Pancreas (tissue), 10 donors: ENCODE data around the gene GBX2. TPM values are rescaled to one million over a fixed set of nuclear protein-coding genes. Genes with fewer than 3 reads are reported as not detected.
"Not testable (repeated sequence)": the region's sequence is repeated elsewhere in the genome, so short reads cannot be mapped to it uniquely, and the experiment has no call there.

Experiments used
- ATAC-seq, 4 donors: fragments of 200-7000 bp; cut with Tn5 transposase; one replicate each; pipeline versions ENCODE4 v1.8.0 to v1.9.1; 2020; ENCODE audit warnings: mild to moderate bottlenecking in 4 of 4, moderate library complexity in 4 of 4
- DNase-seq, 6 donors: peaks; one replicate each; pipeline ENCODE4 v3.0.0-alpha.2; 2020
- FAIRE-seq: peaks from 2 replicates; lab custom pipeline; 2012; peaks lifted over from hg19 to GRCh38; lab: Jason Lieb, UNC
- H3K27ac ChIP-seq, 4 donors: fragments of 200-600 bp; sonication (generic); 1 replicate in 3 of 4; 2 replicates in 1 of 4; pipeline versions ENCODE4 v1.5.0 to v1.8.0; 2020
- H3K27me3 ChIP-seq, 4 donors: fragments of 200-600 bp; one replicate each; pipeline ENCODE4 v1.8.0; 2021
- H3K36me3 ChIP-seq, 3 donors: fragments of 200-600 bp; sonication (generic) in 1 of 3; one replicate each; pipeline versions ENCODE4 v1.5.0 to v1.8.0; 2020 to 2021
- H3K4me1 ChIP-seq, 3 donors: fragments of 200-600 bp; one replicate each; pipeline ENCODE4 v1.8.0; 2021
- H3K4me3 ChIP-seq, 4 donors: fragments of 200-600 bp; sonication (generic) in 2 of 4; one replicate each; pipeline versions ENCODE4 v1.5.0 to v1.8.0; 2020 to 2021
- H3K9me3 ChIP-seq, 4 donors: fragments of 200-600 bp; one replicate each; pipeline ENCODE4 v1.8.0; 2021
- WGBS, 2 donors: extraction: QIAGEN DNeasy Blood & Tissue Kit; methylation state at CpG; one replicate each; pipeline ENCODE4 v1.1.7; 2013; 5-methylcytosine and 5-hydroxymethylcytosine counted together
- intact Hi-C, 3 donors: fragments of 100-400 bp; cut with DNase I; formaldehyde crosslinking; loops; one replicate each; pipeline versions ENCODE4 v1.11.1 to v1.14.2; 2022
- polyA plus RNA-seq, 2 donors: library from polyadenylated mRNA; stranded (reverse); fragments of 200-250 nt; gene quantifications; one replicate each; pipeline ENCODE4 v1.2.3, GENCODE V29; 2013
- total RNA-seq, 6 donors: library from RNA; stranded (reverse); fragmentation: NEBNext Ultra II Directional in 4 of 6; extraction: Animal tissue kit (Norgen Biotek cat#: 25700) in 4 of 6; gene quantifications; one replicate each; pipeline versions ENCODE4 v1.2.1 to v1.2.4, GENCODE V29; 2021 to 2023
- TF ChIP-seq, protein P1 (sequence below), 4 donors: fragments of 200-600 bp; sonication (generic) in 3 of 4; IDR thresholded peaks; one replicate each; pipeline versions ENCODE4 v1.5.0 to v1.8.0; 2021; ENCODE audit warnings: antibody characterized with exemption in 4 of 4
- donor health status: healthy with polysubstance abuse.
- donor health status: DM: no; HTN: no; CAD: no; lungs with moderate emphysema.
- donor health status: DM: no; HTN: no; CAD: no.
- donor health status: control.
- donor health status: control.
- donor health status: Bipolar disorder and iron deficiency.
- donor health status: DM: yes; HTN: yes; CAD: no.
- donor health status: DM: no; HTN: no; CAD: no.
- donor health status: DM: no; HTN: no; CAD: no.
- donor health status: DM: yes; HTN: yes; CAD: no.

GBX2 gene
- total and polyA plus RNA-seq, 8 donors: not detected

DNA sequence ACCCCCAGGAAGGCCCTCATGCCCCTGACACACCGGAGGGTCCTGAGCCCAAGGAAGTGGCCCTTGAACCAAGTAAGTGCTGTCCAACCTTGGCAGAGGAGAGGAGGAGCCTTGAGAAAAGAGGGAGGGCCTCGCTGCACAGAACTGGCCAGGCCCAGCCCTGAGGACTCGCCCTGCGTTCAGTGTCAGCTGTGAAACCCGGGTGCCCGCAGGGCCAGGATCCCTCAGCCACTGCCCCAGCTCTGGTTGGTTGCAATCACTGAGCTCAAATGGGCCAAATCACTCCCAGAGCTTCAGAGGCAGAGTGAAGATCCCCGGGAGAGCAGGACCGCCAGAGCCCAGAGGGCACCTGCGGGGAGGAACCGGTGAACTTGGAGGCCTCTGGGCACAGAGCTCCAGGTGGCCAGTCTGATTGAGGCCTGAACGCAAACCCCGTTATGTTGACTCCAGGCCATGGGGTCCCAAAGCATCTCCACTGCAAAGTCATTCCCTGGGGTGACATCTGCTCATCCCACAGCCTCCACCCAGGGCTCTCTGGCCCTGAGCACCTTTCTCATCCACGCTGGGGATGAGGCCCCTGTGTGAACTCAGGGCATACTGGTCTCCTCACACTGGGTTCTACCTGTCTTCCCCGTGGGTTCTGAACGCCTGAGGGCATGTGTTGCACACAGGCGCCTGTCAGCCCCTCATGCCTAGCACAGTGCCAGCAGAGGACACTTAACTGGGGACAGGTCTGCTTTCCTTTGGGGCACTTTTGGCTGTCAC, 11.9 kb downstream of the GBX2 start:
- ATAC-seq (no peak), DNase-seq (no peak), FAIRE-seq (no peak)
- Histone ChIP-seq H3K4me1 (no peaks in the 10 kb centered on the region), H3K4me3 (no peak overlapping the region), H3K36me3 (no peaks in the 10 kb centered on the region), H3K9me3 (peaks cover 0 to 3% (median 0%) of the 10 kb centered on the region in 4 donors), H3K27me3 (no peaks in the 10 kb centered on the region), H3K27ac (no peak overlapping the region)
- intact Hi-C loops: no loop called here
- 77 to 86% methylated on average over 16 of the region's 16 CpGs for WGBS, 2 donors
- TF ChIP-seq, protein P1, sequence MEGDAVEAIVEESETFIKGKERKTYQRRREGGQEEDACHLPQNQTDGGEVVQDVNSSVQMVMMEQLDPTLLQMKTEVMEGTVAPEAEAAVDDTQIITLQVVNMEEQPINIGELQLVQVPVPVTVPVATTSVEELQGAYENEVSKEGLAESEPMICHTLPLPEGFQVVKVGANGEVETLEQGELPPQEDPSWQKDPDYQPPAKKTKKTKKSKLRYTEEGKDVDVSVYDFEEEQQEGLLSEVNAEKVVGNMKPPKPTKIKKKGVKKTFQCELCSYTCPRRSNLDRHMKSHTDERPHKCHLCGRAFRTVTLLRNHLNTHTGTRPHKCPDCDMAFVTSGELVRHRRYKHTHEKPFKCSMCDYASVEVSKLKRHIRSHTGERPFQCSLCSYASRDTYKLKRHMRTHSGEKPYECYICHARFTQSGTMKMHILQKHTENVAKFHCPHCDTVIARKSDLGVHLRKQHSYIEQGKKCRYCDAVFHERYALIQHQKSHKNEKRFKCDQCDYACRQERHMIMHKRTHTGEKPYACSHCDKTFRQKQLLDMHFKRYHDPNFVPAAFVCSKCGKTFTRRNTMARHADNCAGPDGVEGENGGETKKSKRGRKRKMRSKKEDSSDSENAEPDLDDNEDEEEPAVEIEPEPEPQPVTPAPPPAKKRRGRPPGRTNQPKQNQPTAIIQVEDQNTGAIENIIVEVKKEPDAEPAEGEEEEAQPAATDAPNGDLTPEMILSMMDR (IDR thresholded peaks at IDR 0.05): no peak

DNA sequence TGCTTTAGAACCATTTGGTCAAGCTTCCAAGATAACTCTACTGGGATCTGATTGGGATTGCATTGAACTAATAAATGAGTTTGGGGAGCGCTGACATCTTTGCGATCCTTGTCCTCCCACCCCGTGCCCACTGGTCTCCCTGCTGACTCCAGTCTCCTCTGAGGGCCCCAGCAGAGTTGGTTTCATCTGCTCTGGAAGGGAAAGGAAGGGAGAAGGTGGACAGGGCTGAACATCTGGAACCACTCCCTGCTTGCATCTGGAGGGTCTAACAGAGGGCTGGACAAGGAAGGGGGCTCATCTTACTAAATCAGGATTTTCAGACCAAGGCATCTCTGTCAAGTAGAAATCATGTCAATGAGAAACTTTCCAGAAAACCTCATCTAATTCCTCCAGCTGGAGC, 12.8 kb downstream of the GBX2 start:
- Histone ChIP-seq H3K9me3 (peaks cover 0 to 3% (median 0%) of the 10 kb centered on the region in 4 donors), H3K27me3 (no peaks in the 10 kb centered on the region), H3K4me3 (no peak overlapping the region), H3K4me1 (no peaks in the 10 kb centered on the region), H3K27ac (no peak overlapping the region), H3K36me3 (no peaks in the 10 kb centered on the region)
- 64 to 79% methylated on average over 3 of the region's 3 CpGs for WGBS, 2 donors
- no peak for ATAC-seq
- TF ChIP-seq, protein P1 (IDR thresholded peaks at IDR 0.05): no peak
- intact Hi-C loops: no loop called here
- DNase-seq: no peak
- no peak for FAIRE-seq

DNA sequence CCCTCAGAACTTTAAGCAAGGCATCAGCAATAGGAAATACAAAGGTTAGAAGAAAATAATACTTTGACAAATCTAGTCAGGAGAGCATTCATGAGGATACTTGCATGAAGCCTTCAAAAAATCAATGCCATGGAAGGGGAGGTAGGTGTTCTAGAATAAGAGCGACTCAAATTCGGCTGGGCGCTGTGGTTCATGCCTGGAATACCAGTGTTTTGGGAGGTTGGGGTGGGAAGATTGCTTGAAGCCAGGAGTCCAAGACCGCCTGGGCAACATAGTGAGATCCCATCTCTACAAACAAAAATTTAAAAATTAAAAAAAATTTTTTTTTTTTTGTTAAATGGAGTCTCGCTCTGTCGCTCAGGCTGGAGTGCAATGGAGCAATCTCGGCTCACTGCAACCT, 21.8 kb downstream of the GBX2 start:
- Histone ChIP-seq H3K4me3 (no peak overlapping the region), H3K9me3 (no peaks in the 10 kb centered on the region), H3K36me3 (no peaks in the 10 kb centered on the region), H3K27me3 (no peaks in the 10 kb centered on the region), H3K4me1 (no peaks in the 10 kb centered on the region), H3K27ac (no peak overlapping the region)
- WGBS, 2 donors: 90 to 94% methylated on average over 7 of the region's 7 CpGs
- no peak for FAIRE-seq
- peak in 1 of 6 donors; percentile 15 for DNase-seq
- ATAC-seq: no peak
- TF ChIP-seq, protein P1 (IDR thresholded peaks at IDR 0.05): no peak
- intact Hi-C loops: no loop called here

DNA sequence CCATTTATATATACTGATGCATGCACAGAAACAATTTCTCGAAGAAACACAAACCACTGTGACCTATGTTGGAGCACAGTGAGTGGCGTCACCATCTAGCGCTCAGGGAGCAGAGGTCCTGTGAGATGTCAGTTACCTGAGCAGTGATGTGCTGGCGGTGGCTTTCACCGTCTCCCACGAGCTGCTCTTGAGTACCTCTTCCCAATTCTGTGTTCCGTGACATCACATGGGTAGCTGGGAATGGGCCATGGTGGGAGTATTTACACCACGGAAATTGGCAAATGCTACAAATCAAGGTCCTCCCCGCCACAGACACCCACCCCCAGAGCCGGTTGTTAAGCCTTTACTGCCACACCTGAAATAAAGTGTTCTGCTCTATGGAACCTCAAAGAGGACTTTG, 24.4 kb downstream of the GBX2 start:
- intact Hi-C loops: no loop called here
- ATAC-seq (no peak), FAIRE-seq (no peak)

DNA sequence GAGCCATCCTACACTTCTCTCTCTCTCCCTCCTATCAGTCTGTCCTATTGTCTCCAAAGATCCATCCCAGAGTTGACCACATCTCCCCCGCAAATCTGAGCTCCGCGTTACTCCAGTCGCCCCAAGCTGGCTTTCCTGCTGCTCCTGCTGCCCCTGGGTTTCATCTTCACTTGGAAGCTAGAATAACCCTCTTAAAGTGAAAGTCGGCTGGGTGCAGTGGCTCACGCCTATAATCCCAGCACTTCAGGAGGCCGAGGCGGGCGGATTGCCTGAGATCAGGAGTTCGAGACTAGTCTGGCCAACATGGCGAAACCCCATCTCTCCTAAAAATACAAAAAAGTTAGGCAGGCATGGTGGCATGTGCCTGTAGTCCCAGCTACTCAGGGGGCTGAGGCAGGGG, 26.6 kb downstream of the GBX2 start:
- H3K9me3 ChIP-seq, H3K27ac ChIP-seq, H3K36me3 ChIP-seq, H3K27me3 ChIP-seq, FAIRE-seq, ATAC-seq, intact Hi-C loops, DNase-seq, H3K4me3 ChIP-seq, H3K4me1 ChIP-seq: not testable (repeated sequence)
- WGBS, 2 donors: 86 to 89% methylated on average over 11 of the region's 11 CpGs

More for the DNA sequence above, 24.4 kb downstream of the GBX2 start:
- H3K4me3 ChIP-seq: no peak overlapping the region
- no peaks in the 10 kb centered on the region for H3K36me3 ChIP-seq
- H3K27ac ChIP-seq: no peak overlapping the region
- WGBS, 2 donors: 83 to 88% methylated on average over 10 of the region's 10 CpGs
- H3K27me3 ChIP-seq: no peaks in the 10 kb centered on the region
- peak in 1 of 6 donors; percentile 30 for DNase-seq
- no peaks in the 10 kb centered on the region for H3K9me3 ChIP-seq
- TF ChIP-seq, protein P1 (IDR thresholded peaks at IDR 0.05): no peak
- no peaks in the 10 kb centered on the region for H3K4me1 ChIP-seq
